Naive B cell (primary cell): ENCODE data around the gene MYH8. TPM values are rescaled to one million over a fixed set of nuclear protein-coding genes. Genes with fewer than 3 reads are reported as not detected.
A peak's percentile ranks its signal among the peaks of the same experiment; 100 is the strongest.

Experiments used
- ATAC-seq, 2 donors: fragments of 150-1000 bp; cut with Tn5 transposase; 2 replicates each; pipeline ENCODE4 v1.10.0; 2021; ENCODE audit warnings: low read depth in 2 of 2, mild to moderate bottlenecking in 2 of 2, moderate library complexity in 2 of 2
- DNase-seq: peaks from one replicate; pipeline ENCODE4 v3.0.0; 2022
- H3K27ac Mint-ChIP-seq, 6 donors: one replicate each; pipeline ENCODE4 v1.8.0; 2020 to 2022; ENCODE audit warnings: mild to moderate bottlenecking in 6 of 6, mixed read lengths in 6 of 6, moderate library complexity in 5 of 6, inconsistent platforms in 2 of 6
- H3K27me3 Mint-ChIP-seq, 3 donors: one replicate each; pipeline ENCODE4 v1.8.0; 2021 to 2022; ENCODE audit warnings: mixed read lengths in 3 of 3, mild to moderate bottlenecking in 1 of 3
- H3K36me3 Mint-ChIP-seq, 2 donors: one replicate each; pipeline ENCODE4 v1.8.0; 2020 to 2022; ENCODE audit warnings: mixed read lengths in 2 of 2, inconsistent platforms in 1 of 2, mild to moderate bottlenecking in 1 of 2
- H3K4me1 Mint-ChIP-seq, 3 donors: one replicate each; pipeline ENCODE4 v1.8.0; 2020 to 2022; ENCODE audit warnings: mixed read lengths in 3 of 3, inconsistent platforms in 1 of 3, mild to moderate bottlenecking in 1 of 3, moderate library complexity in 1 of 3
- H3K4me3 Mint-ChIP-seq, 8 donors: one replicate each; pipeline ENCODE4 v1.8.0; 2020 to 2022; ENCODE audit warnings: mild to moderate bottlenecking in 8 of 8, mixed read lengths in 8 of 8, moderate library complexity in 8 of 8, inconsistent platforms in 2 of 8
- H3K9me3 Mint-ChIP-seq, 7 donors: one replicate each; pipeline ENCODE4 v1.8.0; 2020 to 2022; ENCODE audit warnings: mixed read lengths in 7 of 7, mild to moderate bottlenecking in 5 of 7, inconsistent platforms in 2 of 7, moderate library complexity in 1 of 7
- polyA plus RNA-seq, 6 donors: library from polyadenylated mRNA; unstranded; fragments of 300-500 nt; fragmentation: Illumina TruSeq; gene quantifications; one replicate each; pipeline ENCODE4 v1.2.3, GENCODE V29; 2021; ENCODE audit warnings: low read depth in 6 of 6

Gene MYH8
- polyA plus RNA-seq, 6 donors from 2014 or later, result not detected

DNA sequence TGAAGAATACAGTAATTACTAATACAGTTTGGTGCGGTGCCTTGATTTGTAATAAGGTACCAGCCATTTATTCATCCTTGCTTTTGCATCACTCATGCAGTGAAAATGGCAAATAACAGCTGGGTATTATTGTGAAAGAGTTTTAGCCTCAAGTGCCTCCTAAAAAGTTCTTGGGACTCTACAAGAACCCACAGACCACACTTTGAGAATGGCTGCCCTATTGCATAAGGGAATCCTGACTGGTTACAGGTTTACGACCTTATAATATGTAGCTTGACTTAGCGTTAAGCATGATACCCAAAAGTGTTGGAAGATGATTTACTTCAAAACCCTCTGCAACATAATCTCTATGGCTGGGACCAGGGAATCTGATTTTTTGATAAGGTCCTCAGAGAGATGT, 53.2 kb downstream of the MYH8 start:
- H3K27ac Mint-ChIP-seq, result no peak overlapping the region
- H3K4me1 Mint-ChIP-seq, result no peaks in the 10 kb centered on the region
- H3K27me3 Mint-ChIP-seq, result peaks cover 14 to 23% (median 22%) of the 10 kb centered on the region in 3 donors
- no peak overlapping the region for H3K4me3 Mint-ChIP-seq
- no peaks in the 10 kb centered on the region for H3K9me3 Mint-ChIP-seq
- ATAC-seq (no peak), DNase-seq (no peak)
- H3K36me3 Mint-ChIP-seq, result no peaks in the 10 kb centered on the region

DNA sequence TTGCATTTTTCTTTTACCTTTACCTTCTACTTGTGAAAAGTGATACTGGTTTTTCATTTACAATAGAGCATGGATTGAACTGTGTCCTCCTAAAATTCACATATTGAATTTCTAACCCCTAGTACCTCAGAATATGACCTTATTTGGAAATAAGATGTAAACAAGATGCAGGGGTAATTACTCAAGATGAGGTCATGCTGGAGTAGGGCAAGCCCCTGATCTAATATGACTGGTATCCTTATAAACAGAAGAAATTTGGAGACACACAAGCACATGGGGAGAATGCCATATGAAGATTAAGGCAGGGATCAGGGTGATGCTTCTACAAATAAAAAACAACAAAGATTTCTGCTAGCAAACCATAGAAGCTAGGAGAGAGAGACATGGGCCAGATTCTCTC, 61.2 kb downstream of the MYH8 start:
- Mint-ChIP-seq H3K4me3 (no peak overlapping the region), H3K4me1 (no peaks in the 10 kb centered on the region), H3K9me3 (no peaks in the 10 kb centered on the region), H3K36me3 (no peaks in the 10 kb centered on the region), H3K27ac (no peak overlapping the region), H3K27me3 (peaks cover 22 to 27% (median 26%) of the 10 kb centered on the region in 3 donors)
- no peak for DNase-seq
- no peak for ATAC-seq

GRCh38 chr17:10357768-10358167, 64.0 kb downstream of the MYH8 start:
- DNase-seq, result peak; percentile 18
- Mint-ChIP-seq H3K27me3 (peaks cover 20 to 24% (median 21%) of the 10 kb centered on the region in 3 donors), H3K36me3 (no peaks in the 10 kb centered on the region), H3K4me1 (peaks cover 0 to 3% (median 0%) of the 10 kb centered on the region in 3 donors), H3K4me3 (no peak overlapping the region), H3K27ac (no peak overlapping the region), H3K9me3 (no peaks in the 10 kb centered on the region)
- ATAC-seq, result peak in 1 of 2 donors; percentile 37

DNA sequence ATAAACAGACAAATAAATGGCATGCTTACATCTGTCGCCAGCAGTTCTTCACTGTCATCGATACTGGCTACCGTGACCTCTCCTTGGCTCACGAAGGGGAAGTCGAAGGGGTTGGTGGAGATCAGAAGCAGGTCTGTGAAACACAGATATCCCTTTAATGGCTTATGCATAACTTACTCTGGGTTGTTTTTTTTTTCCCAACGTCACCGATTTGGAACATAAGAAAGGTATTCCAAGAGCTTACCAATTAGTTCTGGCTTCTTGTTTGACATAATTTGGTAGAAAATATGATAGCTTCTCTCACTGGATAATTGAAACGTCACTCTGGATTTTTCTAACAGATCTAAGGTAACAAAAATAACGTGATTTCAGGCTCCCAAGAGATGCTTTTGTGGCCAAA, 67.1 kb downstream of the MYH8 start:
- no peak for ATAC-seq
- DNase-seq, result no peak
- H3K27me3 Mint-ChIP-seq, result peaks cover 3 to 14% (median 8%) of the 10 kb centered on the region in 3 donors
- H3K4me3 Mint-ChIP-seq, result no peak overlapping the region
- no peak overlapping the region for H3K27ac Mint-ChIP-seq
- H3K4me1 Mint-ChIP-seq, result peaks cover 0 to 3% (median 0%) of the 10 kb centered on the region in 3 donors
- no peaks in the 10 kb centered on the region for H3K9me3 Mint-ChIP-seq
- no peaks in the 10 kb centered on the region for H3K36me3 Mint-ChIP-seq

- peaks cover 3 to 15% (median 10%) of the 10 kb centered on the region in 3 donors for H3K27me3 Mint-ChIP-seq
- H3K27ac Mint-ChIP-seq, result no peak overlapping the region
- peaks cover 0 to 3% (median 0%) of the 10 kb centered on the region in 3 donors for H3K4me1 Mint-ChIP-seq
- no peak for DNase-seq
- H3K36me3 Mint-ChIP-seq, result no peaks in the 10 kb centered on the region
- no peaks in the 10 kb centered on the region for H3K9me3 Mint-ChIP-seq
- H3K4me3 Mint-ChIP-seq, result no peak overlapping the region
- peak in 1 of 2 donors; percentile 20 for ATAC-seq
Observed at GRCh38 chr17:10352893-10353292, 68.9 kb downstream of the MYH8 start.

DNA sequence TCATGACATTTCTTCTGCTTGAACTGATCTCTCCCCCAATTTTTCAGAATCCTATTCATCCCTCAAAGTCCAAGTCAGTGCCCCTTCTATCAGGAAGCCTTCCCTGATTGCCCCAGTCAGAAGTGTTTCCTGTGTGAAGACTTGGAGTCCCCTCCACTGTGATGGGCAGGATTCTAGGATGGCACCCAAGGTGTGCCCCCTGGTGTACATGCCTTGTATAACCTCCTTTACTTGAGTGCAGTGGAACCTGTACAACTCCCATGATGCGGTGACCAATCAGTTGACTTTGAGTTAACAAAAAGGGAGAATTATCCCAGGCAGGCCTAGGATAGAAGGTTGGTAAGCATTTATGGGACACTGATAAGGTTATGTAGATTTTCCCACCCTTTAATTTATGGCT, 72.3 kb downstream of the MYH8 start:
- ATAC-seq (no peak), DNase-seq (no peak)
- Mint-ChIP-seq H3K36me3 (no peaks in the 10 kb centered on the region), H3K9me3 (no peaks in the 10 kb centered on the region), H3K27ac (peak overlapping the region in 1 of 6 donors; percentile 9), H3K4me3 (no peak overlapping the region), H3K4me1 (peaks cover 0 to 3% (median 0%) of the 10 kb centered on the region in 3 donors), H3K27me3 (peaks cover 3 to 10% (median 7%) of the 10 kb centered on the region in 3 donors)

- H3K27me3 Mint-ChIP-seq, result peaks cover 7 to 16% (median 14%) of the 10 kb centered on the region in 3 donors
- DNase-seq, result no peak
- H3K4me3 Mint-ChIP-seq, result no peak overlapping the region
- no peak overlapping the region for H3K27ac Mint-ChIP-seq
- H3K4me1 Mint-ChIP-seq, result no peaks in the 10 kb centered on the region
- H3K36me3 Mint-ChIP-seq, result no peaks in the 10 kb centered on the region
- no peaks in the 10 kb centered on the region for H3K9me3 Mint-ChIP-seq
- ATAC-seq, result no peak
Observed at GRCh38 chr17:10344816-10345215, 76.9 kb downstream of the MYH8 start.

Other genes with a start within 250 kb of the MYH8 start
- gene GAS7, start 223.3 kb downstream of the MYH8 start, polyA plus RNA-seq, result 1 to 10 TPM in 5 of 6 donors, not detected in 1; 1.1 to 3.6 (median 1.8) TPM
- not detected for gene MYH13, start 48.9 kb downstream of the MYH8 start, polyA plus RNA-seq
- not detected for gene MYH4, start 47.6 kb upstream of the MYH8 start, polyA plus RNA-seq
- gene MYH1, start 96.6 kb upstream of the MYH8 start, polyA plus RNA-seq, result not detected
- not detected for gene MYH2, start 127.7 kb upstream of the MYH8 start, polyA plus RNA-seq
- under 1 TPM in 4 of 6 donors, not detected in 2; 0.41 to 0.78 (median 0.60) TPM for gene MYH3, start 235.4 kb upstream of the MYH8 start, polyA plus RNA-seq